Suppressor macrophage (primary cell): ENCODE results near the gene TUBGCP2.

Source experiments
- DNase-seq, 4 experiments: peaks; one replicate each; pipeline ENCODE4 v3.0.0-alpha.2; 2020 to 2022

TUBGCP2 gene

GRCh38 chr10:133341983-133342382 is 33.3 kb upstream of the TUBGCP2 start:
- no peak for DNase-seq

- no peak for DNase-seq
Observed at GRCh38 chr10:133339708-133340380, 31.2 kb upstream of the TUBGCP2 start.

GRCh38 chr10:133338080-133339071 is 29.7 kb upstream of the TUBGCP2 start:
- no peak for DNase-seq

GRCh38 chr10:133337370-133337725 is 28.7 kb upstream of the TUBGCP2 start:
- no peak for DNase-seq

GRCh38 chr10:133336577-133337369 is 28.1 kb upstream of the TUBGCP2 start, which contains the start of gene CALY:
Gene CALY (minus strand): TSS chr10:133336896. CDS start chr10:133328989, 7,907 bp downstream.
- peak in 3 of 4 experiments; percentile 26 to 46 (median 34) for DNase-seq

GRCh38 chr10:133336118-133336576 is 27.5 kb upstream of the TUBGCP2 start:
- DNase-seq: no peak

- peak; percentile 44 to 70 (median 61) for DNase-seq
Observed at GRCh38 chr10:133335246-133336117, 26.8 kb upstream of the TUBGCP2 start.

- no peak for DNase-seq
Observed at GRCh38 chr10:133334503-133335245, 26.0 kb upstream of the TUBGCP2 start.

GRCh38 chr10:133332936-133333699 is 24.4 kb upstream of the TUBGCP2 start:
- DNase-seq: no peak

GRCh38 chr10:133329491-133330202 is 21.0 kb upstream of the TUBGCP2 start:
- peak; percentile 86 to 95 (median 92) for DNase-seq

GRCh38 chr10:133328358-133329343 is 20.0 kb upstream of the TUBGCP2 start:
- DNase-seq: no peak

GRCh38 chr10:133327651-133328357 is 19.1 kb upstream of the TUBGCP2 start:
- no peak for DNase-seq

- DNase-seq: no peak
Observed at GRCh38 chr10:133326745-133327650, 18.3 kb upstream of the TUBGCP2 start.

- DNase-seq: no peak
Observed at GRCh38 chr10:133326223-133326551, 17.5 kb upstream of the TUBGCP2 start.

- DNase-seq: peak in 2 of 4 experiments; percentile 26 to 46
Observed at GRCh38 chr10:133325440-133326222, 17.0 kb upstream of the TUBGCP2 start.

- no peak for DNase-seq
Observed at GRCh38 chr10:133324857-133325260, 16.2 kb upstream of the TUBGCP2 start.
